Vagina (tissue), 2 donors: Measurements from ENCODE around the gene CTDSP2. TPM values are rescaled to one million over a fixed set of nuclear protein-coding genes. Genes with fewer than 3 reads are reported as not detected.
"Not testable (repeated sequence)": the region's sequence is repeated elsewhere in the genome, so short reads cannot be mapped to it uniquely, and the experiment has no call there.

ENCODE experiments used
- DNase-seq, 2 donors: peaks; one replicate each; pipeline ENCODE4 v3.0.0-alpha.2; 2017; ENCODE audit errors: extremely low spot score in 2 of 2
- H3K27ac ChIP-seq: fragments of 200-600 bp; sonication (generic); one replicate; pipeline ENCODE4 v1.5.1; 2019
- H3K27me3 ChIP-seq: fragments of 200-600 bp; sonication (generic); one replicate; pipeline ENCODE4 v1.5.1; 2019
- H3K36me3 ChIP-seq, 2 donors: fragments of 200-600 bp; sonication (generic); one replicate each; pipeline ENCODE4 v1.5.1; 2017 to 2019
- H3K4me1 ChIP-seq: fragments of 200-600 bp; sonication (generic); one replicate; pipeline ENCODE4 v1.5.1; 2019
- H3K4me3 ChIP-seq, 2 donors: fragments of 200-600 bp; sonication (generic); 1 replicate in 1 of 2; 2 replicates in 1 of 2; pipeline ENCODE4 v1.5.1; 2016 to 2019
- H3K9me3 ChIP-seq: fragments of 200-600 bp; sonication (generic); one replicate; pipeline ENCODE4 v1.5.1; 2019
- POLR2A ChIP-seq, 2 donors: fragments of 450-650 bp; IDR thresholded peaks; one replicate each; pipeline ENCODE4 v1.6.1; 2017; ENCODE audit warnings: antibody characterized with exemption in 2 of 2, mild to moderate bottlenecking in 2 of 2, moderate library complexity in 2 of 2
- POLR2AphosphoS5 ChIP-seq, 2 donors: sonication (generic); formaldehyde crosslinking; IDR thresholded peaks; one replicate each; pipeline ENCODE4 v1.9.0; 2017; ENCODE audit warnings: antibody characterized with exemption in 2 of 2, mild to moderate bottlenecking in 2 of 2, low read depth in 1 of 2; ENCODE audit not compliant: insufficient read depth in 1 of 2
- intact Hi-C: fragments of 100-400 bp; cut with DNase I; formaldehyde crosslinking; loops from one replicate; pipeline ENCODE4 v1.15.1; 2023
- total RNA-seq: library from RNA; depleted of rRNA; stranded (reverse); fragments of >200 nt; gene quantifications from one replicate; pipeline ENCODE4 v1.2.3, GENCODE V29; 2016
- TF ChIP-seq, protein P1 (sequence below), 3 experiments: fragments of 450-650 bp in 2 of 3; fragments of 200-600 bp in 1 of 3; sonication (generic) in 1 of 3; IDR thresholded peaks; one replicate each; pipeline ENCODE4 v1.5.1; 2017 to 2019; ENCODE audit warnings: antibody characterized with exemption in 3 of 3, mild to moderate bottlenecking in 2 of 3, moderate library complexity in 2 of 3

CTDSP2 gene
- total RNA-seq, 1 donor from 2014 or later = 108 TPM

DNA sequence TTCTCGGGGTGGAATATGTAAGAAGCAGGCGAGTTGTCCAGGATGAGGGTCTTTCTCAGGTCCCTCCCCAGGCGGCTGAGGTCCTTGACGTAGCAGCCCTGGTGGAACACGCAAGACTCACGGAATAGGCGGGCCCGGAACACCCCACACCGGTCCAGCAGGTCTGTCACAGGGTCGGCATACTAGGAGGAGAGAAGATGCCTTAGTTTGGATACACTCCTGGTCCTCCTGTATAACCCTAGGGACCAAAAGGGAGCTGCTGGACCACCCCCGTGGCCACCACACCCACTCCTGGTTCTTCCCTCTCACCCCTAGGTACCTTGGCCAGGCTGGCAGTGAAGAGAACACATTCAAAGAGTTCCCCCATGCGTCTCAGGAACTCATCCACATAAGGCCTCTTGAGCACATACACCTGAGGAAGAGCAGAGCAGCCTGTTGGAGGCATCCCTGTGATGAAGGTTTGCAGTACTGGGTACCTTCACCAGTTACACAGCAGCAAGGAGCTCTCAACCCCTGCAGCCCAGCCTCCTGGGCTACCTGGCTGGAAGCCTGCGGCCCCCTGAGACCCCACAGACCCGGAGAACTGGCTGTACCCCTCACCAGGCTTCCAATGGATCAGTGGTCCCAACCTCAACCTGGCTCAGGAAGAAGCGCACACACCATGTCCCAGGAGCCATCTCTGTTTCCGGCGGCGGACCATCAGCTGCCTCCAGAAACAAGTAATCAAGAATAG lies 22.5 kb downstream of the CTDSP2 start:
- Histone ChIP-seq H3K36me3 (peaks cover 3 to 92% of the 10 kb centered on the region in 2 donors), H3K27ac (no peak overlapping the region), H3K4me1 (peaks cover 47% of the 10 kb centered on the region), H3K4me3 (no peak overlapping the region), H3K27me3 (no peaks in the 10 kb centered on the region), H3K9me3 (no peaks in the 10 kb centered on the region)
- no peak for DNase-seq
- TF ChIP-seq, protein P1, sequence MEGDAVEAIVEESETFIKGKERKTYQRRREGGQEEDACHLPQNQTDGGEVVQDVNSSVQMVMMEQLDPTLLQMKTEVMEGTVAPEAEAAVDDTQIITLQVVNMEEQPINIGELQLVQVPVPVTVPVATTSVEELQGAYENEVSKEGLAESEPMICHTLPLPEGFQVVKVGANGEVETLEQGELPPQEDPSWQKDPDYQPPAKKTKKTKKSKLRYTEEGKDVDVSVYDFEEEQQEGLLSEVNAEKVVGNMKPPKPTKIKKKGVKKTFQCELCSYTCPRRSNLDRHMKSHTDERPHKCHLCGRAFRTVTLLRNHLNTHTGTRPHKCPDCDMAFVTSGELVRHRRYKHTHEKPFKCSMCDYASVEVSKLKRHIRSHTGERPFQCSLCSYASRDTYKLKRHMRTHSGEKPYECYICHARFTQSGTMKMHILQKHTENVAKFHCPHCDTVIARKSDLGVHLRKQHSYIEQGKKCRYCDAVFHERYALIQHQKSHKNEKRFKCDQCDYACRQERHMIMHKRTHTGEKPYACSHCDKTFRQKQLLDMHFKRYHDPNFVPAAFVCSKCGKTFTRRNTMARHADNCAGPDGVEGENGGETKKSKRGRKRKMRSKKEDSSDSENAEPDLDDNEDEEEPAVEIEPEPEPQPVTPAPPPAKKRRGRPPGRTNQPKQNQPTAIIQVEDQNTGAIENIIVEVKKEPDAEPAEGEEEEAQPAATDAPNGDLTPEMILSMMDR (IDR thresholded peaks at IDR 0.05) = no peak
- intact Hi-C loops = no loop called here

DNA sequence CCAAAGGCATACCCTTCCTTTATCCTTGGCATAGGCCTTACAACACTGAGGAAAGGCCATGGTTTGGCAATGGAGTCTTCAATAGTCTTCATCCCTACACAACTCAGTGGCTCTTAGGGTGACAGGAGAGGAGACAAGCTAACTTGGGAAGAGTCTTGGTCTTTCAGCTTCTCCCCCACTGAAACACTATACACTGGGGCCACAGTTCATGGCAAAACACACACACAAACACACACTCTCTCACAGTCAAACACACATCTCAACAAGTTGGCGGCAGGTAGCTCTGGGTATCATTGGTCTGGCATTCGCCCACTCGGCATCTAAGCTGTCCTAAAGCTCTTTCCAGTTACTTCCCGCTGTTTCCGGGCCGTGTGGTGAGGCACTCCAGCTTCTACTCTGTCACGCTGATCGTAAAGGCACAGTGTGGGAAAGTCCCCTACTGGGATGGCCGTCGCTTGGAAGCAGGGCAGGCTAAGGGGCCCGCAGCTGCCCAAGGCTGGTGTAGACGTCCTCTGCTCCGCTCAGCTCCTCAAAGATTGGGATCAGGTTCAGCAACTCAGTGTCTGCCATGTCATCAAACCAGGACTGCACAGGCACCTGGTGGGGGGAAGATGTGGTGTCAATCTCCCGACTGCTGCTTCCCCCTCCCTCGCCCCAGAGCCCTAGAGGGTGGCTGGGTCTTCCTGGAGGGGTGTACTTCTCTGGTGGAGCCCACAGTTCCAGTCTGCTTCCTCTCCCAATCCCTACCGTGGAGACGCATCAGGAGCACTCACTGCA lies 23.2 kb downstream of the CTDSP2 start:
- Histone ChIP-seq H3K27me3 (no peaks in the 10 kb centered on the region), H3K4me1 (peaks cover 43% of the 10 kb centered on the region), H3K27ac (no peak overlapping the region), H3K4me3 (no peak overlapping the region), H3K9me3 (no peaks in the 10 kb centered on the region), H3K36me3 (peaks cover 3 to 84% of the 10 kb centered on the region in 2 donors)
- intact Hi-C loops = no loop called here
- DNase-seq = no peak
- TF ChIP-seq, protein P1 (IDR thresholded peaks at IDR 0.05) = no peak
- peak in 1 of 2 donors; percentile 30 for TF ChIP-seq POLR2AphosphoS5 (IDR thresholded peaks at IDR 0.05; ENCODE audit: insufficient read depth in 1 of 2, low read depth in 1 of 2)

DNA sequence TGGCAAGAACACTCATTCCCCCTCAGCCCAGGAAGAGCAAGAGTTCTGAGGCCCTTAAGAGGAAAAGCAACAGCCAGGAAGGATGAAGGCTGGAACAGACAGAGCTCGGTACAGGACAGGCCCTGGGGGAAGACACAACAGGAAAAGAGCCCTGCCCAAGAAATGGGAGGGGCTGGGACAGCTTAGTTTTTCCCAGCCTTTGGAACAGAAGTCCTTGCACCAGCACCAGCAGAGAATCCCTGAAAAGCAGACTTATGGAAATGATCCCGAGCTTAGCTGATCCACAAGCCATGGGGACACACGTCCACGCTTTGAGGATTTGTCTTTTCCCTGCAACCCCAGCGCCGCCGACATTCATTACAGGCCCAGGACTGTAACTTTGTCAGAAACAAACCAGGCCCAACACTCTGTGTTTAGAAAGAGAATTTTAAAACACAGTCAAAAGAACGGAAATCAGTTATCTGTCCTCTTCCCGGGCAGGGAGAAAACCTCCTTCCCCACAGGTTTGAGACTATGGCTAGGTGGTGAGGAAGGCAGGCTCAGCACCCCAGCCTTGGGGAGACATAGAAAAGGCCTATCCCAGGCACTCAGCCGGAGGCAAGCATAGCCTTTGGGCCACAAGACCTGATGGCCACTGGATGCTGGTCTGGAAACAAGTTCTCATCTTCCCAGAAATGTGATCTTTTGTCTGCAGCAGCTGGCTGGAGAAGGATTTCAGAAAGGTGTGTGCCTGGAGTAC lies 24.0 kb downstream of the CTDSP2 start:
- H3K36me3 ChIP-seq = peaks cover 2 to 77% of the 10 kb centered on the region in 2 donors
- peak overlapping the region; percentile 5 for H3K27ac ChIP-seq
- H3K4me1 ChIP-seq = peaks cover 42% of the 10 kb centered on the region
- H3K4me3 ChIP-seq = no peak overlapping the region
- intact Hi-C loops = no loop called here
- H3K9me3 ChIP-seq = no peaks in the 10 kb centered on the region
- no peak for DNase-seq
- H3K27me3 ChIP-seq = no peaks in the 10 kb centered on the region
- TF ChIP-seq POLR2A (IDR thresholded peaks at IDR 0.05) (no peak), POLR2AphosphoS5 (IDR thresholded peaks at IDR 0.05; ENCODE audit: insufficient read depth in 1 of 2, low read depth in 1 of 2) (no peak)
- TF ChIP-seq, protein P1 (IDR thresholded peaks at IDR 0.05) = no peak

DNA sequence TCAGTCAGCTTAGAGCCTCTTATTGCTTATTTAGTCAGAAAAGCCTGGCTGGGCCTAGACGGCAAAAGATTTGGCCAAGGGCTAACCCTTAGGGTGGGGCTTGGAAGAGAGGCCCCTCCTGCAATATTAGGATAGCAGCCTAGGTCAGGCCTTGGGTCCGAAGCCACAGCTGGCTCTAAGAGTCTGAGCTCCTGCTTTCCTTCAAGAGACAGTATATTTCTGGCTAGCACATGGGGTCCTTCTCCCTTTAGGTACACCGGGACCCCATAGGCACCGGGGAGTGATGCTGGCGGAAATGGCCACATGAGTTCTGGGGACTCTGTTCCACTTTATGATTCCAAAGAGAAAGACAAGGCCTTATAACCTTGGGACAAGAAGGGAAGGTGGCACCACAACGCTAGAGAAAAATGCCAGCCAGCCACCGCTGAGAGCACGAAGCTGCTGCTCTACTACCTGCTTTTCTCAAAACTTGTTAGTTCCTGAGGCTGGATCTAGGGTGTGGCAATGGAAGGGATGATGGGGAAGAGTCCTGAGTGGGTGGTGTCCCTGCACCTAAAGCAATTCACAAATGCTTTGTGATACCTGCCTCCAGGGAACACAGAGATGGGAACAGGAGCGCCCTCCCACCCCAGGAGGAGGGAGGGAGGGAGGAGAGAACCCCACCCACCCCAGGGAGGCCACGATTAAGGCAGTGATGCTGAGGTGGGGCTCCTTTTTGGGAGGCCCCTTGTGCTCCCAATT lies 24.9 kb downstream of the CTDSP2 start:
- H3K27me3 ChIP-seq = no peaks in the 10 kb centered on the region
- H3K4me1 ChIP-seq = peaks cover 46% of the 10 kb centered on the region
- H3K36me3 ChIP-seq = peaks cover 0 to 68% of the 10 kb centered on the region in 2 donors
- H3K4me3 ChIP-seq = no peak overlapping the region
- intact Hi-C loops = no loop called here
- no peak for DNase-seq
- TF ChIP-seq, protein P1 (IDR thresholded peaks at IDR 0.05) = no peak
- no peak for TF ChIP-seq POLR2AphosphoS5 (IDR thresholded peaks at IDR 0.05; ENCODE audit: insufficient read depth in 1 of 2, low read depth in 1 of 2)
- TF ChIP-seq POLR2A (IDR thresholded peaks at IDR 0.05) = no peak
- H3K27ac ChIP-seq = peak overlapping the region; percentile 5
- no peaks in the 10 kb centered on the region for H3K9me3 ChIP-seq

DNA sequence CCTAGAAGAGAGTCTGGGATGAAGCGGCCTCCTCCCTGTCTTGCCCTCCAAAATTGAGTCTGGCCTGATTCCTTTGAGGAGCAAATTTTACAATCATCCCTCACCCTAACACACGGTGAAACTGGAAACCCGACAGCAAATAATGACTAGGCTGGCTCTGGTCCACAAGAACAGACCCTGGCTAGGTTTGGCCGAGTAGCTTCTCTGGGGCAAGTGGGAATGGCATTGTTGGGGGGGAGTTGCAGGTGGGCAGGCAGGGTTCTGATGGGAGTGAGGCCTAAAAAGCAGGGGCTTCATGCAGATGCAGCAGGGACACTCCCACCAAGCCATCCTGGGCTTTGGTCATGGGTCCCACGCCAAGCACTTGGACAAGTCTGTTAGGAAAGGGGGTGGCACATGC lies 25.5 kb downstream of the CTDSP2 start:
- H3K27ac ChIP-seq, DNase-seq, H3K27me3 ChIP-seq, intact Hi-C loops, H3K4me3 ChIP-seq, H3K9me3 ChIP-seq: not testable (repeated sequence)
- Histone ChIP-seq H3K36me3 (peaks cover 0 to 61% of the 10 kb centered on the region in 2 donors), H3K4me1 (peaks cover 52% of the 10 kb centered on the region)

DNA sequence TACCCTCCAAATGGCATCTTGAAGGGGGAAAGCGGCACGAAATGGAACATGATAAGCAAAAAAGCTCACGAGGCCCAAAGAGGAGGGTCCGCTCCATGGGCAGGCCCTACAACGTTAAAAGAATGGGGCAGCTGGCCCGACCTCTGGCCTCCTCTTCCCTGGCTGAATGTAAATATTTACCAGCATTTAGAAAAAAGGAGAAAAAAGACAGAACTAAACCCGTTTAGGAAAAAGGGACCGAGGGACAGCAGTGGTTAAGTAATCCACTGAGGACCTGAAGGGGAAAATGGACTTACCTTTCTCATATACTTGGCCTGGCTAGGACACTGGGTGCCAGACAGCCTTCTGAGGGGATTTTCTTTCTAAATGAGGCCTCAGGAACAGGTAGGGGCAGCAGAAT lies 26.4 kb downstream of the CTDSP2 start:
- H3K27me3 ChIP-seq, intact Hi-C loops, H3K9me3 ChIP-seq, H3K4me3 ChIP-seq, H3K27ac ChIP-seq, DNase-seq: not testable (repeated sequence)
- peaks cover 61% of the 10 kb centered on the region for H3K4me1 ChIP-seq
- peaks cover 0 to 52% of the 10 kb centered on the region in 2 donors for H3K36me3 ChIP-seq

DNA sequence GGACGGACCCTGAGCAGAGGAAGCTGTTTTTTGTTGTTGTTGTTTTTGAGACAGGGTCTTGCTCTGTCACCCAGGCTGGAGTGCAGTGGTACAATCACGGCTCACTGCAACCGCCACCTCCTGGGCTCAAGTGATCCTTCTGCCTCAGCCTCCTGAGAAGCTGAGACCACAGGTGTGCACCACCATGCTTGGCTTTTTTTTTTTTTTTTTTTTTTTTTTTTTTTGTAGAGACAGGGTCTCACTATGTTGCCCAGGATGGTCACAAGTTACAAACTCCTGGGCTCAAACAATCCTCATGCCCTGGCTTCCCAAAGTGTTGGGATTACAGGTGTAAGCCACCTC lies 28.6 kb downstream of the CTDSP2 start:
- DNase-seq, H3K4me3 ChIP-seq, H3K27ac ChIP-seq, intact Hi-C loops, H3K27me3 ChIP-seq, H3K9me3 ChIP-seq: not testable (repeated sequence)
- Histone ChIP-seq H3K36me3 (peaks cover 0 to 31% of the 10 kb centered on the region in 2 donors), H3K4me1 (peaks cover 67% of the 10 kb centered on the region)
